Endothelial cell (in vitro differentiated cells): ENCODE data around the gene TNS2. TPM values are rescaled to one million over a fixed set of nuclear protein-coding genes. Genes with fewer than 3 reads are reported as not detected.

Experiments used
- DNase-seq: peaks from one replicate; pipeline ENCODE4 v3.0.0; 2021; ENCODE audit warnings: low spot score
- H3K27ac Mint-ChIP-seq: one replicate; pipeline ENCODE4 v1.8.0; 2021; ENCODE audit warnings: mixed read lengths, inconsistent platforms; ENCODE audit not compliant: unreplicated experiment
- H3K27me3 Mint-ChIP-seq: one replicate; pipeline ENCODE4 v1.8.0; 2021; ENCODE audit warnings: mild to moderate bottlenecking, moderate library complexity, mixed read lengths, inconsistent platforms; ENCODE audit not compliant: unreplicated experiment
- H3K36me3 Mint-ChIP-seq: one replicate; pipeline ENCODE4 v1.8.0; 2021; ENCODE audit warnings: mild to moderate bottlenecking, low read depth, mixed read lengths, inconsistent platforms; ENCODE audit not compliant: unreplicated experiment
- H3K4me1 Mint-ChIP-seq: one replicate; pipeline ENCODE4 v1.8.0; 2021; ENCODE audit warnings: mild to moderate bottlenecking, mixed read lengths, inconsistent platforms; ENCODE audit not compliant: unreplicated experiment
- H3K4me3 Mint-ChIP-seq: one replicate; pipeline ENCODE4 v1.8.0; 2021; ENCODE audit warnings: mild to moderate bottlenecking, mixed read lengths, inconsistent platforms; ENCODE audit not compliant: unreplicated experiment
- H3K9me3 Mint-ChIP-seq: one replicate; pipeline ENCODE4 v1.8.0; 2021; ENCODE audit warnings: mixed read lengths, inconsistent platforms; ENCODE audit not compliant: unreplicated experiment
- total RNA-seq: library from RNA; stranded (reverse); fragmentation: NEBNext Ultra II Directional; extraction: Animal tissue kit (Norgen Biotek cat#: 25700); gene quantifications from one replicate; pipeline ENCODE4 v1.2.1, GENCODE V29; 2021; ENCODE audit not compliant: unreplicated experiment
- TF ChIP-seq, protein P1 (sequence below): fragments of 200-600 bp; sonication (generic); IDR thresholded peaks from one replicate; pipeline ENCODE4 v1.5.0; 2021; ENCODE audit warnings: antibody characterized with exemption; ENCODE audit not compliant: unreplicated experiment

The TNS2 gene
- total RNA-seq, 1 donor from 2014 or later: 112 TPM

DNA sequence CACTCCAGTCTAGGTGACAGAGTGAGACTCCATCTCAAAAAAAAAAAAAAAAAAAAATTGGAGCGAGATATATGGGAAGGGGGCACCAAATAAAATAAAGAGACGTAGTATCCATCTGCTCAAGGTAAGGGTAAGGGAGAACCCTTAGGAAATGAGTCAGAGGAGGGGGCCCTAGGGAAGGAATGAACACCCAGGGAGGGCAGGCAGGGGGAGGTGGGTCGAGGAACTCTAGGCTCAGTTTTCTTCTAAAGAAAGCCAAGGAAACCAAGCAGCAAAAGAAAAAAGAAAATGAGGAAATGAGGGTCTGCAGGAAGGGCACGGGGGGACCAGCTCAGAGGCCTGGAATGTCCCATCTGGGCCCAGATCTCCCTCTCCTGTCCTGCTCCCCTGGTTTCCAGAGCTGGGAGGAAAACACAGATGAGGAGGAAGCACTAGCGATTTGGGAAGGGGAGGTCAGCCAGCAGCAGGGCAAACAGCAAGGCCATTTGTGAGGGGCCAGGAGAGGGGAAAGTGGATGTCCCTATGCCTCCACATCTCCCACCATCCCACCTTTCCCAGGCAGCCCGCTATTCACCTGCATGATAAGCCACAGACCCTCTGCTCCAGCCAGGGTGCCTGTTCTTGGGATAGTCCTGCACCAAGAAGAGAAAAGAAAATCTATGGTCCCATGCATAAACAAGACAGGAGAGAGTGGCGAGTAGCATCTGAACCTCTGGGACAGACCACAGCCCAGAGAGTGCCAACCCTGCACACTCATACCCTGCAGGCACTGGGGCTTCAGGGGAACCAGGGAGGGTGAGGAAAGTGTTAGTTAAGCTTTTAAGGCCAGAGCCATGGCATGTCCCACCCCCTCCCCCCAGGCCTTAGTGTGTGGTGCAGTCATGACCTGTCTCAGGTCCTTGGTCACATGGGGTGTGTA is 17.5 kb downstream of the TNS2 start:
- Mint-ChIP-seq H3K9me3 (no peaks in the 10 kb centered on the region), H3K27me3 (peaks cover 25% of the 10 kb centered on the region), H3K36me3 (peaks cover 28% of the 10 kb centered on the region), H3K4me1 (peaks cover 47% of the 10 kb centered on the region), H3K4me3 (no peak overlapping the region), H3K27ac (peak overlapping the region; percentile 74)
- no peak for DNase-seq
- TF ChIP-seq, protein P1, sequence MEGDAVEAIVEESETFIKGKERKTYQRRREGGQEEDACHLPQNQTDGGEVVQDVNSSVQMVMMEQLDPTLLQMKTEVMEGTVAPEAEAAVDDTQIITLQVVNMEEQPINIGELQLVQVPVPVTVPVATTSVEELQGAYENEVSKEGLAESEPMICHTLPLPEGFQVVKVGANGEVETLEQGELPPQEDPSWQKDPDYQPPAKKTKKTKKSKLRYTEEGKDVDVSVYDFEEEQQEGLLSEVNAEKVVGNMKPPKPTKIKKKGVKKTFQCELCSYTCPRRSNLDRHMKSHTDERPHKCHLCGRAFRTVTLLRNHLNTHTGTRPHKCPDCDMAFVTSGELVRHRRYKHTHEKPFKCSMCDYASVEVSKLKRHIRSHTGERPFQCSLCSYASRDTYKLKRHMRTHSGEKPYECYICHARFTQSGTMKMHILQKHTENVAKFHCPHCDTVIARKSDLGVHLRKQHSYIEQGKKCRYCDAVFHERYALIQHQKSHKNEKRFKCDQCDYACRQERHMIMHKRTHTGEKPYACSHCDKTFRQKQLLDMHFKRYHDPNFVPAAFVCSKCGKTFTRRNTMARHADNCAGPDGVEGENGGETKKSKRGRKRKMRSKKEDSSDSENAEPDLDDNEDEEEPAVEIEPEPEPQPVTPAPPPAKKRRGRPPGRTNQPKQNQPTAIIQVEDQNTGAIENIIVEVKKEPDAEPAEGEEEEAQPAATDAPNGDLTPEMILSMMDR: no peak

DNA sequence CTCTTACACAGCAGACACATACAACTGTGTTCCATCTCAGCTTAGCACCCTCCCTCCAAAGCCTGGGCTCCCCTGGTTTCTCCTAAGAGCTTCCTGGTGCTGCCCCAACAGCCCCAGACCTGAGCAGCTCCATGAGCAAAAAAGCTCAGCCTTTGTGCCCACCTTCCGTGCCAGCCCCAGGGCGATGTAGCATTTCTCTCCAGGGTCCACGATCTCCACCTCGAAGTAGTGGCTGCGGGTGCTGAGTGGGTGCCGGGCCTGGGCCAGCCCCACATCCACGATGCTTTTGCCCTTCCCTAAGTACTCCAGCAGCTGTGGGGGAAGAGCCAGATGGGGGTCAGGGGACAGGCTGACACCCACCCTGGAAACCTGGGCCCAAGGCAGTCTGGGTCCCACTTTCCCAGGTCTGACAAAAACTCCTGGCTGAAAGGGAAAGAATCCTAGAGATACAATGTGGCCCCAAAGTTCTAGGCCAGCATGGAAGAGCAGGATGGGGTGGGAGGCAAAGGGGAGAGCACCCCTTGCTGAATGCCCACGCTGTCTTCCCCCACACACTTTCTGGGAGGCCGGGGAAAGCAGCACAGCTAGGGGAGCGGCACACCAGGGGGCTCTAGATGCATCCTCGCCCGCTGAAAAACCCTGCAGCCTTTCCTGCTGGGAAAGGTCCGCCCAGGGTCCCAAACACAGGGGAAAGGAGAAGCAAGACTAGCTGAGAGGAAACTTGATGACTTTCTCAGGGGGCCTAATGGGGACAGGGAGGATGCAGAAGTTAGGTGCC is 18.3 kb downstream of the TNS2 start:
- peaks cover 36% of the 10 kb centered on the region for H3K36me3 Mint-ChIP-seq

DNA sequence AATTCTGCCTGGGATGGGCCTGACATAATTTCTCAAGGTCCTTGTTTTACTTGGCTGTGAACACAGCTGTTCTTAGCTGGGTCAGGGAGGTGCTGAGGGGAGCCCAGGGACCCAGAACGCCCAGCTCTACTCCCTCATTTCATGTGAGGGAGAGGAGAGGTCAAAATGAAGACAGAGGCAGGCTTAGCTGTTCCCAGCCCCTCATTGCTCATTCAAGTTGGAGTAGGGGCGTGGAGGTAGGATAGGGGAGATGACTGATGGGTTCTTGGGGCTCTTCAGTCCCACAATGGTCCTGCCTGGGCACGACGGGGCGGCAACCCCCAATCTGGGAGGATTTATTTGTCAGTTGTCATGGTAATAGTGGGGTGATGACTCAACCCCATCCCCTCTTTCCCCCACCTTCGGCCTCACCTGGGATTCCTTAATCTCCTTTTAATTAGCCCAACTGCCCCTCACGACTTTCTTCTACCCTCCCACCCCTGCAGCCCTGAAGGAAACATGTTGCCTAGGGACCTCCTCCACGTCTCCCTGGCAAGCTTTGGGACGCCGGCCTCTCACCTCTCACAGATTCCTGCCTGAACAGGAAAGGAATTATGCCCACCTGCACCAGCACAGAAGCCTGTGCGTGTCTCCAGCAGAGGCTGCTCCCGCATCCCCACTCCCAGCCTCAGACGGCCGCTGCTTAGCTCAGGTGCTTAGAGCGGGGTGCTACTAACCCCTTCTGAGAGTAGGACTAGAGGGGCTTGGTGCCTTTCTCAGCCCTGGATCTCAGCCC is 19.1 kb downstream of the TNS2 start:
- H3K27me3 Mint-ChIP-seq: peaks cover 22% of the 10 kb centered on the region
- H3K36me3 Mint-ChIP-seq: peaks cover 37% of the 10 kb centered on the region
- TF ChIP-seq, protein P1: no peak
- DNase-seq: no peak
- peaks cover 52% of the 10 kb centered on the region for H3K4me1 Mint-ChIP-seq
- peak overlapping the region; percentile 54 for H3K27ac Mint-ChIP-seq
- H3K9me3 Mint-ChIP-seq: no peaks in the 10 kb centered on the region
- H3K4me3 Mint-ChIP-seq: no peak overlapping the region

More for the DNA sequence above, 18.3 kb downstream of the TNS2 start:
- Mint-ChIP-seq H3K4me1 (peaks cover 54% of the 10 kb centered on the region), H3K9me3 (no peaks in the 10 kb centered on the region), H3K27ac (peak overlapping the region; percentile 54), H3K4me3 (peak overlapping the region; percentile 65), H3K27me3 (peaks cover 23% of the 10 kb centered on the region)
- TF ChIP-seq, protein P1: no peak
- no peak for DNase-seq

DNA sequence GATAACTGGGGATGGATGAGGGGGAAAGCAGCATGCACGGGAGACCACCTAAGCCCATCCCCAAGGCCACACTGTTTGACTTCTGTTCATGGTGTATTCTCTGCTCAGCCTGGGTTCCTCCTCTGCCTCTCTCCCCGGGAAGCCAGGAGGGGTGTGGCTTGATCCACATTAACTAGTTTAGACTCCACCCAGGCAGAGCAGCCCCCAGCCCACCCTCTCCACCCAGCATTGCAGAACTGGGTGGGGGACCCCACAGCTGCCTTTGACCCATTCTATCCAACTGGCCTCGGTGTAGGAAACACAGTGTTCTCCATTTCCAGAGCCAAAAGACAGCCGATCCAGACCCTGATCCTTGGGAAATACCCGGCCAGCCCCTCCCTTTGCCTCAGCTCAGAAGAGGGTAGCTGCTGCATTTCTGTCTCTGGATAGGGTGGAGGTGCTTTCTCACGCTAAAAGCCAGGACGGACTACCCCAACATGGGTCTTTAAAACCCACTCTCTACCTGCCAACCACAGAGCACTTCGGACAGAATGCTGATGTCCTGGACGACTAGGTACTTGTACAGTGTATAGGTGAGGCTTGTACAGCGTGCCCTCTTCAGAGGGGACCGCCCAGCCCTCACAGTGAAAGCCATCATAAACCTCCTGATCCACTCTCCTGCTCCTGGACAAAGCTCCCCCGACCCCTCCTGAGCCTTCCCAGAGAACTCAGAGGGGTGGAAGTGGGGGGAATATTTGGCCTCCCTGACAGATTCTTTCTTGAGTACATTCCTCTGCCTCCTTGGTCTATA is 20.0 kb downstream of the TNS2 start:
- no peak overlapping the region for H3K27ac Mint-ChIP-seq
- H3K27me3 Mint-ChIP-seq: peaks cover 19% of the 10 kb centered on the region
- H3K36me3 Mint-ChIP-seq: peaks cover 35% of the 10 kb centered on the region
- H3K4me3 Mint-ChIP-seq: no peak overlapping the region
- no peaks in the 10 kb centered on the region for H3K9me3 Mint-ChIP-seq
- TF ChIP-seq, protein P1: no peak
- no peak for DNase-seq
- peaks cover 46% of the 10 kb centered on the region for H3K4me1 Mint-ChIP-seq
